ENCODE results near the gene TMEM89.
A peak's percentile ranks its signal among the peaks of the same experiment; 100 is the strongest.

GRCh38 chr3:48663489-48664312, 42.1 kb upstream of the TMEM89 start:
- TF ChIP-seq EZH2 (IDR thresholded peaks at IDR 0.05; ENCODE audit: low read length, unreplicated experiment): no peak
- peak; percentile 85 for TF ChIP-seq CTCF (conservative IDR thresholded peaks at IDR 0.05; ENCODE audit: low read depth, low read length)

Data from PC-3 (cell line).